Body of pancreas (tissue), 4 donors: ENCODE measurements around the gene CLEC1A. TPM values are rescaled to one million over a fixed set of nuclear protein-coding genes. Genes with fewer than 3 reads are reported as not detected.

Experiments
- ATAC-seq: fragments of 150-250 bp; one replicate; pipeline ENCODE4 v1.9.1; 2016
- DNase-seq, 4 donors: peaks; one replicate each; pipeline ENCODE4 v3.0.0-alpha.2; 2019
- H3K27ac ChIP-seq, 4 donors: fragments of 200-600 bp; sonication (generic); 1 replicate in 3 of 4; 2 replicates in 1 of 4; pipeline versions ENCODE4 v1.5.1 to v1.6.1; 2016 to 2019; ENCODE audit warnings: mild to moderate bottlenecking in 1 of 4, mixed read lengths in 1 of 4, moderate library complexity in 1 of 4
- H3K27me3 ChIP-seq, 2 donors: fragments of 200-600 bp; sonication (generic); one replicate each; pipeline ENCODE4 v1.6.0; 2016; ENCODE audit warnings: mild to moderate bottlenecking in 1 of 2
- H3K36me3 ChIP-seq, 2 donors: fragments of 200-600 bp; sonication (generic); replicated peaks in 1 of 2; 2 replicates each; pipeline ENCODE4 v1.5.1; 2016; ENCODE audit warnings: low read depth in 2 of 2; ENCODE audit not compliant: insufficient read depth in 1 of 2
- H3K4me1 ChIP-seq: fragments of 200-600 bp; sonication (generic); one replicate; pipeline ENCODE4 v1.6.0; 2016
- H3K4me3 ChIP-seq, 2 donors: fragments of 200-600 bp; sonication (generic); 1 replicate in 1 of 2; 2 replicates in 1 of 2; pipeline ENCODE4 v1.5.1; 2016 to 2019
- H3K9me3 ChIP-seq, 3 donors: fragments of 200-600 bp; sonication (generic); 1 replicate in 2 of 3; 2 replicates in 1 of 3; pipeline ENCODE4 v1.5.1; 2016
- POLR2A ChIP-seq, 3 donors: fragments of 450-650 bp; IDR thresholded peaks; one replicate each; pipeline ENCODE4 v1.6.1; 2016; ENCODE audit warnings: antibody characterized with exemption in 3 of 3, mild to moderate bottlenecking in 2 of 3
- WGBS, 2 donors: methylation state at CpG; one replicate each; pipeline ENCODE4 v1.1.5; 2017; 5-methylcytosine and 5-hydroxymethylcytosine counted together
- intact Hi-C: fragments of 100-400 bp; cut with DNase I; formaldehyde crosslinking; loops from one replicate; pipeline ENCODE4 v1.15.1; 2023
- total RNA-seq, 2 donors: library from RNA; depleted of rRNA; stranded (reverse); fragments of >200 nt; gene quantifications; one replicate each; pipeline ENCODE4 v1.1.0, GENCODE V29; 2016
- TF ChIP-seq, protein P1 (sequence below), 7 experiments: fragments of 450-650 bp in 4 of 7; fragments of 200-600 bp in 3 of 7; sonication (generic) in 3 of 7; IDR thresholded peaks; one replicate each; pipeline ENCODE4 v1.5.1; 2016 to 2019; ENCODE audit warnings: antibody characterized with exemption in 7 of 7

The CLEC1A gene
- total RNA-seq, 2 donors from 2014 or later: 1.3 to 2.6 TPM

GRCh38 chr12:10025236-10025635 is 73.5 kb downstream of the CLEC1A start:
- H3K4me3 ChIP-seq: no peak overlapping the region
- no peak for ATAC-seq
- no peaks in the 10 kb centered on the region for H3K9me3 ChIP-seq
- no peak for DNase-seq
- no peaks in the 10 kb centered on the region for H3K27me3 ChIP-seq
- 59 to 64% methylated on average over 3 of the region's 3 CpGs for WGBS, 2 donors
- H3K4me1 ChIP-seq: no peaks in the 10 kb centered on the region
- TF ChIP-seq POLR2A (IDR thresholded peaks at IDR 0.05): no peak
- TF ChIP-seq, protein P1, sequence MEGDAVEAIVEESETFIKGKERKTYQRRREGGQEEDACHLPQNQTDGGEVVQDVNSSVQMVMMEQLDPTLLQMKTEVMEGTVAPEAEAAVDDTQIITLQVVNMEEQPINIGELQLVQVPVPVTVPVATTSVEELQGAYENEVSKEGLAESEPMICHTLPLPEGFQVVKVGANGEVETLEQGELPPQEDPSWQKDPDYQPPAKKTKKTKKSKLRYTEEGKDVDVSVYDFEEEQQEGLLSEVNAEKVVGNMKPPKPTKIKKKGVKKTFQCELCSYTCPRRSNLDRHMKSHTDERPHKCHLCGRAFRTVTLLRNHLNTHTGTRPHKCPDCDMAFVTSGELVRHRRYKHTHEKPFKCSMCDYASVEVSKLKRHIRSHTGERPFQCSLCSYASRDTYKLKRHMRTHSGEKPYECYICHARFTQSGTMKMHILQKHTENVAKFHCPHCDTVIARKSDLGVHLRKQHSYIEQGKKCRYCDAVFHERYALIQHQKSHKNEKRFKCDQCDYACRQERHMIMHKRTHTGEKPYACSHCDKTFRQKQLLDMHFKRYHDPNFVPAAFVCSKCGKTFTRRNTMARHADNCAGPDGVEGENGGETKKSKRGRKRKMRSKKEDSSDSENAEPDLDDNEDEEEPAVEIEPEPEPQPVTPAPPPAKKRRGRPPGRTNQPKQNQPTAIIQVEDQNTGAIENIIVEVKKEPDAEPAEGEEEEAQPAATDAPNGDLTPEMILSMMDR (IDR thresholded peaks at IDR 0.05): no peak
- intact Hi-C loops: no loop called here
- no peak overlapping the region for H3K27ac ChIP-seq
- no peaks in the 10 kb centered on the region for H3K36me3 ChIP-seq

- Histone ChIP-seq H3K4me1 (no peaks in the 10 kb centered on the region), H3K36me3 (no peaks in the 10 kb centered on the region), H3K27me3 (no peaks in the 10 kb centered on the region), H3K9me3 (no peaks in the 10 kb centered on the region), H3K4me3 (no peak overlapping the region), H3K27ac (no peak overlapping the region)
- no peak for TF ChIP-seq POLR2A (IDR thresholded peaks at IDR 0.05)
- TF ChIP-seq, protein P1 (IDR thresholded peaks at IDR 0.05): no peak
- DNase-seq (no peak), ATAC-seq (no peak)
- intact Hi-C loops: no loop called here
- WGBS, 2 donors: 52 to 64% methylated on average over 3 of the region's 3 CpGs
Observed at GRCh38 chr12:10021342-10021741, 77.4 kb downstream of the CLEC1A start.

Other genes with a start within 250 kb of the CLEC1A start
- gene CLEC2B, start 229.6 kb downstream of the CLEC1A start, total RNA-seq: 1 to 10 TPM in 1 of 2 donors, under 1 TPM in 1; 0.66 to 4.2 TPM
- not detected for gene KLRF2, start 217.5 kb downstream of the CLEC1A start, total RNA-seq
- gene CLEC2A, start 166.6 kb downstream of the CLEC1A start, total RNA-seq: not detected
- gene CLEC12A, start 127.6 kb downstream of the CLEC1A start, total RNA-seq: under 1 TPM in 1 of 2 donors, not detected in 1; 0.99 TPM
- not detected for gene CLEC1B, start 99.9 kb downstream of the CLEC1A start, total RNA-seq
- not detected for gene CLEC12B, start 88.4 kb downstream of the CLEC1A start, total RNA-seq
- gene CLEC9A, start 68.3 kb downstream of the CLEC1A start, total RNA-seq: under 1 TPM in 1 of 2 donors, not detected in 1; 0.26 TPM
- gene CLEC7A, start 31.2 kb upstream of the CLEC1A start, total RNA-seq: 1 to 10 TPM in 1 of 2 donors, not detected in 1; 5.7 TPM
- 1 to 10 TPM in 1 of 2 donors, under 1 TPM in 1; 0.66 to 5.7 TPM for gene OLR1, start 73.1 kb upstream of the CLEC1A start, total RNA-seq
- gene TMEM52B, start 80.0 kb upstream of the CLEC1A start, total RNA-seq: under 1 TPM in 1 of 2 donors, not detected in 1; 0.26 TPM
- 10 to 100 TPM; 51.4 to 86.9 TPM for gene GABARAPL1, start 113.9 kb upstream of the CLEC1A start, total RNA-seq
- under 1 TPM; under 0.01 to 0.78 TPM for gene KLRD1, start 208.9 kb upstream of the CLEC1A start, total RNA-seq